ENCODE measurements around the gene CEP290.
A peak's percentile ranks its signal among the peaks of the same experiment; 100 is the strongest.

Gene CEP290, protein sequence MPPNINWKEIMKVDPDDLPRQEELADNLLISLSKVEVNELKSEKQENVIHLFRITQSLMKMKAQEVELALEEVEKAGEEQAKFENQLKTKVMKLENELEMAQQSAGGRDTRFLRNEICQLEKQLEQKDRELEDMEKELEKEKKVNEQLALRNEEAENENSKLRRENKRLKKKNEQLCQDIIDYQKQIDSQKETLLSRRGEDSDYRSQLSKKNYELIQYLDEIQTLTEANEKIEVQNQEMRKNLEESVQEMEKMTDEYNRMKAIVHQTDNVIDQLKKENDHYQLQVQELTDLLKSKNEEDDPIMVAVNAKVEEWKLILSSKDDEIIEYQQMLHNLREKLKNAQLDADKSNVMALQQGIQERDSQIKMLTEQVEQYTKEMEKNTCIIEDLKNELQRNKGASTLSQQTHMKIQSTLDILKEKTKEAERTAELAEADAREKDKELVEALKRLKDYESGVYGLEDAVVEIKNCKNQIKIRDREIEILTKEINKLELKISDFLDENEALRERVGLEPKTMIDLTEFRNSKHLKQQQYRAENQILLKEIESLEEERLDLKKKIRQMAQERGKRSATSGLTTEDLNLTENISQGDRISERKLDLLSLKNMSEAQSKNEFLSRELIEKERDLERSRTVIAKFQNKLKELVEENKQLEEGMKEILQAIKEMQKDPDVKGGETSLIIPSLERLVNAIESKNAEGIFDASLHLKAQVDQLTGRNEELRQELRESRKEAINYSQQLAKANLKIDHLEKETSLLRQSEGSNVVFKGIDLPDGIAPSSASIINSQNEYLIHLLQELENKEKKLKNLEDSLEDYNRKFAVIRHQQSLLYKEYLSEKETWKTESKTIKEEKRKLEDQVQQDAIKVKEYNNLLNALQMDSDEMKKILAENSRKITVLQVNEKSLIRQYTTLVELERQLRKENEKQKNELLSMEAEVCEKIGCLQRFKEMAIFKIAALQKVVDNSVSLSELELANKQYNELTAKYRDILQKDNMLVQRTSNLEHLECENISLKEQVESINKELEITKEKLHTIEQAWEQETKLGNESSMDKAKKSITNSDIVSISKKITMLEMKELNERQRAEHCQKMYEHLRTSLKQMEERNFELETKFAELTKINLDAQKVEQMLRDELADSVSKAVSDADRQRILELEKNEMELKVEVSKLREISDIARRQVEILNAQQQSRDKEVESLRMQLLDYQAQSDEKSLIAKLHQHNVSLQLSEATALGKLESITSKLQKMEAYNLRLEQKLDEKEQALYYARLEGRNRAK (N-terminal part only)

DNA sequence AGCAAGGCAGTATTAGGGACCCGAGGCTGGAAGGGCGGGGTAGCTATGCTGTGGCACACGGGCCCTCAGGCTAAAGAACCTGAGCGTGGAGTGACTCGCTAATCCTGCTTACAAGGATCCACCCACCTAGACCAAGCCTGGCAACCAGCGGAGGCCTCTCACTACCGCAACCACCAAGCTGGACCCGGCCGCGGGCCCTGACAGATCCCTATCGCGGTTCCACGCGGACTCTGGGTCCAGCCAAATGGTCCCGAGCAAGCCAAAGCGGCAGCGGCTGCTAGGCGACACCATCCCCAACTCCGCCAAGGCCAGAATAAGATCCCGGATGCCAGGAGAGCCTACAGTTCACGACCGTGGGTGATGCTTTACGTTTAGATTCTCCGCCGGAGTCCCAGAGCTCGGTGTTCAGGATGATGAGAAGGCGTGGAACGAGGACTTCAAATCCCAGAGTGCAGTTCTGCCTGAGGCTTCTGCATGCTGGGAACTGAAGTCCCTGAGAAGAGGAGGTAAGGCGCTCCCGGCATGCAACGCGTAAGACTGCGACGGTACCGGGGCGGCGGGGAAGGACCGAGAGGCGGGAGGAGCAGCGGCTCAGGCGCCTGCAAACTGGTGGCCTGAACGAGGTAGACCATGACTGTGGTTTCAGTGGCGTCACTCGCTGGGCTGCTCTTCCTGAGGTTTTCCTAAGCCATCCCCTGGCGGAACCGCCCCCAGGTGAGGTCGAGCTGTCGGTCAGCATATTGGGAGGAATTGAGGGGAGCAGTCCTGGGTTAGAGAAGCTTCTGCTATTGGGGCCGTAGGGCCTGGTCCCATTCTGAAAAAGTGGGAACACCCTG, at the start of gene CEP290, which contains the start of gene TMTC3:
CEP290 (minus strand) TSS at position 315 of the 836 bp plus-strand sequence. CDS start 781 bp downstream, outside the sequence.
TMTC3 (plus strand) TSS at position 534 of the 836 bp plus-strand sequence. CDS start 6,009 bp downstream, outside the sequence.
- peak; percentile 97 for DNase-seq

DNA sequence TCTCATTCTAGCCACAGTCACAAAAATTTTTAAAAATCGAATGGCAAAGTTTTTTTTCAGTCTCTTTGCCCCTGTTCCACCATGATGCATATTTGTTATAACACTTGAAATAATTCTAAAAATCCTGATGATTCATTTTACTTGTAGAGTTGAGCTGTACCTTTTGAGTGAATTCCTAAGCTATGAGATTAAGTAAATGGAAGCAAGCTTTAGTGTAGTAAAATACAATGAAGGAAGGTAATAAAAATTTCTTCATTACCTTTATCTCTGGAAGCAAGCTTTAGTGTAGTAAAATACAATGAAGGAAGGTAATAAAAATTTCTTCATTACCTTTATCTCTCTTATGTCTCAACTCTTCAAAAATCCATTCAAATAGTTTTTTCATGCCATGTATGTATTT, 46.3 kb upstream of the CEP290 start:
- no peak for DNase-seq

DNA sequence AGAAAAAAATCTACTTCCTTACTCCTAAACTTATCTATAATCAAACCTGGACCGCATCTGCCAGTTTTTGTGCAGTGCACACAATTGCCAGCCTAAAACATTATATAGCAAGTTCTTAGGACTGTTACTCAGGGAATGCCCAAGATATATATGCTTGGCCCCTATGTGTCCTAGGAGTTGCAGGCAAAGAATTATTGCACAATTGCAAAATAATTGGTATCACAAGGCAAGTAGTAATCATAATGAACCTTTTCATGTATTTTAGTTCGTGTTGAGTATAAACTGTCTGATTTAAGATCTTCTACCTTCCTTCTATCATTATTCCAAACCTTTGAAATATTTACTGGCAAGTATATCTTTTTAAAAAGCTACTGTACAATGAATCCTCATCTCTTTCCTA, 45.7 kb upstream of the CEP290 start:
- DNase-seq: no peak

DNA sequence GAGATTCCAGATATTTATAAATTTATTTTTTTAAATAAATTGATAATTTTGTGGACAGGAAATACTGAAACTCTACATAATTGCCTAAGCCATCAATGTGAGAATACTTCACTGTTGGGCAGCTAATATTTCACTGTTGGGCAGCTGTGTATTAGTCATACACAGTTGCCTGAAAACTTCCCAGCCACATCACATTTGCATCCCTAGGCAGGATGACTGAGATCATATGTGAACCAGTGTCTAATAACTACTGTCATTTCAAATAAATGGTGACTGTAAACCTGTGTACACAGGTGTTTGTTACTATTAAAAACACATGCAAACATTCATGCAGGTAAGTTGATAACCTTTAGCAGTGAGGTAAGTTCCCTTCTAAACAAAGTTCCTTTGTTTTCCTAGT, 44.1 kb upstream of the CEP290 start:
- DNase-seq: no peak

DNA sequence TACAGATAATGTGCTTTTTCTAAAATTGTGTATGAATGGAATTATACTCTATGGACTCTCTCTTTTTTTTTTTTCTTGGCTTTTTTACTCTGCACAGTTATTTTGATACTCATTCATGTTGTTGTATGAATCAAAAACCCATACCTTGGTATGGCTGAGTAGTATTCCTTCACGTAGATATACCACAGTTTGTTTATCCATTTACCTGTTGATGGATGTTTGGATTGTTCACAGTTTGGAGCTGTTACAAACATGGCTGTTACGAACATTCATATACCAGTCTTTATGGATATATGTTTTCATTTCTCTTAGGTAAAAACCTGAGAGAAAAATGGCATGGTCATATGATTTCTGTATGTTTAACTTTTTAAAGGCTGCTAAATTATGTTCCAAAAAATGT, 43.4 kb upstream of the CEP290 start:
- DNase-seq: no peak

DNA sequence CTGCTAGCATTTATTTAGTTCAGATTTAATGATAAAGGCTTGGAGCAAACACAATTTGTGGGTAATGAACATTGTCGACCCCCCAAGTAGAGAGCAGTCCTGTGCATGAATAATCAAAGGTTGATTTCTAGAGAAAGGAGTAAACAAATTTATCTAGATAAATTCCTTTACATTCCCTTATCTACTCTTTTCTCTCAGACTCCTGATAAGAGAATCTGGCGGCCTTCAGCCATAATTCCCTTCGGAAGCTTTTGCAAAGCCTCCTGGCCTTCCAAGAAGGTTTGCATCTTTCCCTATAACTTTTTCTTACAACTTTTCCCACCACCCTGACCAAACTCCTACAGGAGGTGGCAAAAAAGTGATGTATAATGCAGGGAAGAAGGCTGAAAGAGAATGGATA, 42.3 kb upstream of the CEP290 start:
- DNase-seq: no peak

DNA sequence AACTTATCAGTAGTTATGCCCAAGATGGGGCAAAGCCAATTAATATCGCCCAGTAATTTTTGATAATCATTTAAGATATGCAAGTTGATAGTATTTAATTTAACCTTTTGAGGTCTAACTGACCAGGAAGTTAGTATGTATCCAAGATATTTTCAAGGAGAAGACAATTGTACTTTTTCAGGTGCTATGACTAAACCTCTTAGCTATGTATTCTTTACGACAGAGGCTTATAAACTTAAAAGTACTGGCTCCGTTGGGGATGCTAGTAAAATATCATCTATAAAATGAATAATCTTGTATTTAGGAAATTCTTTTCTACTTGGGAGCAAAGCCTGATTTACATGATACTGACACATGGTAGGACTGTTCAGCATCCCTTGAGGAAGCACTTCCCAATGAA, 40.5 kb upstream of the CEP290 start:
- DNase-seq: no peak

DNA sequence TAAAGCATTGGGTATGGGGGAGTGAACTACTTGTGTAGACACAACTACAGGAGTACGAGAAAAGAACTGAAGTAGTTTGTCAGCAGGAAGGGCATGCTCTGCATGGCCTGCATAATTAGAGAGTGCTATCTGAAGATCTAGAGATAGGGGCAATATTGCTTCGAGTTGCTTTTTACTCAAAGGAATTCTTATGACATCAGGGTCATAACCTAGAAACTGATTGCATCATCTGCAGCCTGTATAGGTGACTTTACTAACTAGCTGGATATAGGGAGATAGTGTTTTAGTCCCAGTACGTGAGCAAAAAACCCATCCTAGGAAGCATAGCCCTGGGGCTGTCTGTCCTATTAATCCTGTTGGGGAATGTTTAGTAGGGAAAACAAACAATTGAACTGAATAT, 40.0 kb upstream of the CEP290 start:
- no peak for DNase-seq

DNA sequence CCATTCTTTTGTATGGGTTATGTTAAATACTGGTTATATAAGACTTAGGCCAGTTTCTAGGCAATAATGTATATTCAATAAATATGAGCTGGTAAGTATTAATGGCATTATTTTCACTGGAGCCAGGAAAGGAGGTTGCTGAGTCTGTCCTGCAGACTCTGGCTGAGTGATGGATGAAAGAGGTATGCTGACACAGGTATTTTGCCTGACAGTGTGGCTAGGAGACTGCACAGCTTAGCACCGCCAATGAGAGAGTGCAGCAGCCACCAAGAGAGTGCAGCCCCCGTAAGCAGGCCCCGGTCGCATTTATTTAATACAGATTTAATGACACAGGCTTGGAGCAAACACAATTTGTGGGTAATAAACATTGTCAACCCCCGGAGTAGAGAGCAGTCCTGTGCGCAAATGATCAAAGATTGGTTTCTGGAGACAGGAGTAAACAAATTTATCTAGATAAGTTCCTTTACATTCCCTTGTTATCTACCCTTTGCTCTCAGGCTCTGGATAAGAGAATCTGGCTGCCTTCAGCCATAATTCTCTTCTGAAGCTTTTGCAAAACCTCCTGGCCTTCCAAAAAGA, 37.6 kb upstream of the CEP290 start:
- DNase-seq: no peak

DNA sequence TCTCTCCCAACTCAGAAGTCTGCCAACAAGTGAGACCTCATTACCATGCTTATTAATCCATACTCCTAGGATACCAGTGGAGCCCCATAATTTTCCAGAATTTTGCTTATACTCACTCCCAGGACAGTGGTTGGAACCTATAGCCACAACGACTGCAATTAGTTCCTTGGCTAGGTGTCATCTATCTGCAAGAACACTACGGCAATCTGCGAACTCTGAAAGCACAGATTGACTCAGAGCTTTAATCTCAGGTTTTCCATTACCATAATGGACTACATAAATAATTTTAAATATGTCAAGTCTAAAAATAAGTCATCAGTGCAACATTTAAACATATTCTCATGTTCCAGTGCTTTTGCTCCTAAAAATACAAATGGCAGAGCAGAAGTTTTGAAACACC, 33.7 kb upstream of the CEP290 start:
- no peak for DNase-seq

DNA sequence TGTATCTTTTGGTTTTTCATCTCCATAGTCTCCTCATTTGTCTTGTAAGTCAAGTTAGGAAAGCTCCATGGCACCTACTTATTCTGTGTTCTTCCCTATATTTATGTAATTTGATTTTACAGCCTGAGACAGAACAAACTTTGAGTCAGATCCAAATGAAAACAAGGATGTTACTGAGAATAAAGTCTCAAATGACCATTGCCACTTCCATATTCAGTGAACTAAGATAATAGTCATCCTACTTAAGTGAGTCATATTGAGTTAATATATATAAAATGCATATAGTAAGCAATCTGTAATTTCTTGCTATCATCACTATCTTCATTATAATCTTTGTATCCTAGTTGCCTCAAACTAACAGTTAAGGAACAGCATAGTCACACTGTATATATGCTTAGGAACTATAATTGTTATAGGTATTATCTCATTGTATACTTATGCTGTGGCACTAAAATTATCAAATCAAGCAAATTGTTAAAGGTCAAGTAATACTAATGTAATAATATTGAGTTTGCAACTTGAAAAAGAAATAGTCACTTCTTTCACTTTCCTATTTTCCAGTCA, 31.0 kb upstream of the CEP290 start:
- DNase-seq: no peak

DNA sequence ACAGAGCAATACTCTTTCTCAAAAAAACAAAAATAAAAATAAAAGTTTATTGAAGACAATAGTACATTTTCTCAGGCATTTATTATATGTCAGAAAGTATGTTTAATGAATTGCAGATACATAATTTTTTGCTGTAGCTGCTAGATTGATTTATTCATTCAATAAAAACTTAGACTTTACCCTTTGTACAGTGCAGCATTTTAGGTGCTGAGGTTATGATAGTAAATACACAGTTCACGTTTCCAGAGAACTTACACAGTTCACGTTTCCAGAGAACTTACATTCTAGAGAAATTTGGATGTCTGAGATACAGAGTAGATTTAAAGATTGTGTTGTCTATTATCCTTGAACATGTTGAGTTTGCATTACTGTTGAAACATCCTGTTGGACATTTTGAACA, 25.5 kb upstream of the CEP290 start:
- DNase-seq: no peak

DNA sequence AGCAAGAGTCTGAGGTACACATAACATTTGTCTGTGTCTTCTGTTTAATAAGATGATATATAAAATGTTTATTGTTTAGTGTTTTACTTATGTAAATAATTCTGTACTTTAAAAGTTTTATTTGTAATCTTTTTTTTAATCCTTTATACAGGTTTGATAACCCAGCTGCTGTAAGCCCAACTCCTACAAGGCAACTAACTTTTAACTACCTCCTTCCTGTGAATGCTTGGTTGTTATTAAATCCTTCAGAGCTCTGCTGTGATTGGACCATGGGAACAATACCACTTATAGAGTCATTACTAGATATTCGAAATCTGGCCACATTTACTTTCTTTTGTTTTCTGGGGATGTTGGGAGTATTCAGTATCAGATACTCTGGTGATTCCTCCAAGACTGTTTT, 24.3 kb upstream of the CEP290 start:
- no peak for DNase-seq

DNA sequence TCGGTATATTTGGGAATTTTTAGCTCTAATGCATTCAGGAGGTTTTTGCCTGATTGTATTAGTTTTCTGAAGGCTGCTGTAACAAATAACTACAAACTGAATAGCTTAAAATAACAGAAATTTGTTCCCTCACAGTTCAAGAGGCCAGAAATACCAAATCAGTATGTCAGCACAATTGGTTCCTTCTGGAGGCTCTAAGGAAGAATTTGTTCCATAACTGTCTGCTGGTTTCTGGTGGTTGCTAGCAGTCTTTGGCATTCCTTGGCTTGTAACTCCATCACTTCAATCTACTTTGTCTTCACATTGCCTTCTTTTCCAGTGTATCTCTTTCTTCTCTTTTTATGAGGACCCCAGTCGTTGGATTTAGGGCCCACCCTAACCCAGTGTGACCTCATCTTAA, 21.5 kb upstream of the CEP290 start:
- no peak for DNase-seq

DNA sequence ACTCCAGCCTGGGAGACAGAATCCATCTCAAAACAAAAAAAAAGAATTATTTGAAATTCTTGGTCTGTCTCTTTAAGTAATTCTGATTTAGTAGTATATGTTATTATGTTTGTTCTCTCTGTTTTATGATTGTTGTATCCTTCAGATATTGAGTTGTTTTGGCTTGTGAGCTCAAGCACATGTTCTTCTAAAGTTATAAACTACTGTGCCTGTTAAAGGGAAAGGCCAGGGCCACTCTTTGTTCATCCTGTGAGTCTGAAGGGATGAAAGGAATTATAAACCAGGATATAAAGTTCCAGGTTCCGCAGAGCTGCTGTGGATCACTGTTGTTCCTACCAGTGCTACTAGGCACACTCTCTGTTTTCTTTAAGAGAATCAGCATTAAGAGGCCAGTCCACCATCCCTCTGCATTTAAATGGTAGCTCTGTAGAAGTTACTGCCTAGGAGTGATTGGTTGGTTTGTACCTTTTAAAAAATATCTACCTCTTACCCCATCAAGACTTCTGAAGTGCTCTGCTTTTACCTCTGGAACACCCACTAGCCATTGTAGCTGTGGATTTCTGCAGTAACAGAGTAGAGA, 14.3 kb upstream of the CEP290 start:
- DNase-seq: no peak

DNA sequence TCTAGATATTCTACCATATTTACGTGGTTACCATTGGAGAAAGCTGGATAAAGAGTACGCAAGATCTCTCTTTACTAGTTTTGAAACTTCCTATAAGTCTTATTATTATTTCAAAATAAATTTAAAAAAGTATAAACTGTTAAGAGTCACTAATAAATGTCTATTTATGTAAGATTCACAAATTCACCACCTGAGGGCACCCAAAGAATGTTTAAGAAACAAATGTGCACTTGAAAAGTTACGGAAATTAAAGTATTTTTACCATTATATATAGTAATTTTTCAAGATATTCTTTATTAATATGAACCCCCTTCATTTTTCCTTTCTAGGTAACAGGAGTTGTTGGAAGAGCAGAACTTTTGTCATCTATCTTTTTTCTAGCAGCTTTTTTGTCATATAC, 12.1 kb upstream of the CEP290 start:
- no peak for DNase-seq

DNA sequence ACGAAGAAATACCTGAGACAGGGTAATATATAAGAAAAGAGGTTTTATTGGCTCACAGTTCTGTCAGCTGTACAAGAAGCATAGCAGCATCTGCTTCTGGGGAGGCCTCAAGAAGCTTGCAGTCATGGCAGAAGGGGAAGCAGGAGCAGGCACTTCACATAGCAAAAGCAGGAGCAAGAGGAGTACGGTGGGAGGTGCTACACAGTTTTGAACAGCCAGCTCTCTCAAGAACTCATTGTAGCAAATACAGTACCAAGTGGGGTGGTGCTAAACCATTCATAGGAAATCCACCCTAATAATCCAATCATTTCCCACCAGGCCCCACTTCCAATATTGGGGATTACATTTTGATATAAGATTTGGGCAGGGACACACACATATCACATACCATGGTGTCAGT, 8.2 kb upstream of the CEP290 start:
- DNase-seq: no peak

DNA sequence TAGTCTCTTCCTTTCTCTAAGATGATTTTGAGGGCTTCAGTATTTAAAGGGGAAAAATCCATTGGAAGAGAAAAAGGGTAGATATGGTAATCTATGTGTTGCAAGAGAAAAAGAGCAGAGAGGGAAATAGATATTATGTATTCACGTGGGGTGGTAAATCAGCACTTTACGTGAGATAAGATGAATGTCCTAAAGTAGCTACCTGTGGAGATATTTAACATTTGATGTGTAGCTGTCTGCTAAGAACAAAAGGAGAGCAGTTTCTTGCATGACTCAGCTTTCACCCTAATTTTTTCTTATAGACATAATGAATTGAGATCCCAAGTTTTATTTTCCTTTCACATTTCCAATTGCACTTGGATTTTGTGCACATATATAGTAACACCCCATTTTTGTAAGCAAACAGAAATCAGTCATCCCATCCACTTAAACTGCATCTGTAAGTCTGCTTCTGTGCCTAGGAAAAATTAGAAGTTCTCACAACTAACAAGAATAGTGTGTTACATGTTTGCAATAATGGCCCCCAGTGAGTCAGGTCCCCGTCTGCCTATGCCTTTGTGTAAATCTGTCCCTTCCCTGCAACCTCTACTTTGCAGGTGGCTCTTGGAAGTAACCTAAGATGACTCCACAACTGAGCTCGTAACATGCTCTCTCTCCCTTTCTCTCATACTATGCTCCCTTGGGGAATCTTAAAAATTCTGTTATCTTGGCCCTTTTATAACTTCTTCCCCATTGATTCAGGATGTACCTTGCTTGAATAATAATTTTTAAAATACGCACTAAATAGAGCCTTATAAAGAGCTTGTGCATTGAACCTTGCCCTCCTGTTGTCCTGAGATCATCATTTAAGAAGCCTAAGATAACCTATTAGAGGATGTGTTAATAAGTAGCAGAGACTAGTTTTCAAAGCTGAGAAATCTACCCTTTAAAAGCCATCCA, 3.9 kb upstream of the CEP290 start:
- no peak for DNase-seq

DNA sequence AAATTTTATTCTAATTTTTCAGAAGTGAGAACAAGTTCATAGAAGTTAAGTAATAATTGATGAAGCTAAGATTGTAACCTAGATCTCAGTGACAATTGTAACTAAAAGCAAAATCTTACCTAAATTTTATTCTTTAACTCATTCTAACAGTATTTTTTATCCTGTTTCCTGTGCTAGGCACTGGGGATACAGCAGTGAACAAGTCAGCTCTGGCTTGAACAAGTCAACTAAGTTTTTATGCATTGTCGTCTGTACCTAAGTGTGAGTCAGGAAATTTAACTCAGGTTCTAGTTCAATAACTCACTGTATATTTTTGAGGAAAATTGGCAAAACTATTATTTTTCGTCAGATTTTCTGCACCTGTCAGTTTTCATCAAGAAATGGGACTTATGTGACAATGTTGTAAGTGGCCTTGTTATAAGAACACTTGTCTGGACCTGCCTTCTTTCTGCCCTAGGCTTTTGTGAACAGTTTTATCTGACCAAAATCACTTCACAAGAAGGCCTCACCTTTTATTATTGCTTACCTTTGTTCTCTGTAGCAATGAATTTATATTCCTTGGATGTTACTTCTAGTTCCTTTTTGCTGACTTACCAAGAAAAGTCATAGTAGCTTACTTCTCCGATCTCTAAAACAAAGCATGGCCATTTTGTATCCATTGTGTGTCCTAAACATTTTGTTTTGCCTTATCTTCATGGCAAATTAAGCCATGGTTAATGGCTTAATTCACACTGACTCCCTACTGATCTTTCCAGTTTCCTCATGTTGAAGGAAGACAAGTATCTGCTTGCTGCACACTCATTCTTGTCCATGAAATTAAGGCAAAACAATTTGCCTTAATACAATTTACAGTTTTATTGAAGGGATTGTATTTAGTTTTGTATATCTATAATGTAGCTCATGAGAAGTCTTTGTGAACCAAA, 2.9 kb upstream of the CEP290 start:
- DNase-seq: no peak
